ENCODE results near the gene BMPER. TPM values are rescaled to one million over a fixed set of nuclear protein-coding genes. Genes with fewer than 3 reads are reported as not detected.
A peak's percentile ranks its signal among the peaks of the same experiment; 100 is the strongest.

BMPER gene
- polyA plus RNA-seq, 4 donors: 20.0 to 28.1 (median 21.8) TPM

GRCh38 chr7:33961948-33962347, 56.6 kb downstream of the BMPER start:
- DNase-seq (ENCODE audit: low read depth in 4 of 4, low spot score in 2 of 4): no peak

DNA sequence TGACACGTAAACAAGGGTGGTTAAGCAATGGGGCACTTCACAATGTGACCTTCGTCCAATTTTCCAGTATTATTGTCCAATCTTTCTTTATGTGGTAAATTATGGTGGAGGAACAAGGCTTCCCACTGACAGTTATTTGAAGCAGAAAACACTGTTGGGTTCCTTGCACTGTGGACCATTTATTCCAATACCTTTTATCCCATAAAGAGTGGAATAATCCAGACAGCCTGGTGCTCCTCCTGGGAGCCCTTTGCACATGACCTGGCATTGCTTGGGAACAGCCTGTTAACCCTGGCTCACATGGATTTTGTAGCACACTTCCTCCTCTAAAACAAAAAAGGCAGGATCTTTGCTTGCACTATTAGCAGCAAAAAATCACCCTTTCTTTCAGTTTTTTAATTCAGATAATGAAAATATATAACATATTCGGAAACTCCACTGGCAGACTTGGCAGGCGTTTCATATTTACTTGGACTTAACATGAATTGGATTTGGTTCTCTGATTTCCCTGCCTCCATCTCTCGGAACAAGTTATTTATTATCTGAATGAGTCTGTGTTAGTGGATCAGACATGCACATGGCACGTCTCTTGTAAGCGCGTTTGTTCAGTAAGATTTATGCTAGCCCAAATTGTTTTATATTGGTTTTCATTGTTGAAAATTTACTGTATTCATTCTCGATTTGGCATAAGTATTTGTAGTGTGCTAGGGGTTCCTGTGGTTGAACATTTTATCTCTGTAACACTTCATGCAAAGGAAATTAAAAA, 59.3 kb downstream of the BMPER start:
- DNase-seq (ENCODE audit: low read depth in 4 of 4, low spot score in 2 of 4): peak in 3 of 4 donors; percentile 10 to 23 (median 19)

- DNase-seq (ENCODE audit: low read depth in 4 of 4, low spot score in 2 of 4): peak in 2 of 4 donors; percentile 4 to 21
Measured at GRCh38 chr7:33965183-33965744, 59.9 kb downstream of the BMPER start.

DNA sequence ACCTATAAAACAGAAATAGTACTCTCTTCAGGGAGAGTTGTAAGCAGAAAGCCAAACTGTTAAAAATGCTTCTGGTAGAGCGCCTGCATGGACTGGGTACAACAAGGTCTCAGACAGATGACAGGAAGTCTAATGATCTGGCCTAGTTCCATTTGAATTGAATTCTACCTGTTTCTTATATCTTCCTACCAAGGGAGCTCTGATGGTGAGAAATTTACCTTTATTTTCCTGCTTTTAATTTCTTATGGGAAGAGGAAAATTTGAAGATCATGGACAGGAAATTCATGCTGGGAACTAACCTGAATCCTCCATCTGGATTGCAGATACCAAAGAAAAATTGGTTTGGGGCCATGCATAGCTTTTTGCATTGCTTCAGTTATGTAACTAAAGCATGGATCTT, 63.3 kb downstream of the BMPER start:
- DNase-seq (ENCODE audit: low read depth in 4 of 4, low spot score in 2 of 4): no peak

GRCh38 chr7:33970536-33970935, 65.2 kb downstream of the BMPER start:
- no peak for DNase-seq (ENCODE audit: low read depth in 4 of 4, low spot score in 2 of 4)

- DNase-seq (ENCODE audit: low read depth in 4 of 4, low spot score in 2 of 4): no peak
Measured at GRCh38 chr7:33971106-33971505, 65.8 kb downstream of the BMPER start.

DNA sequence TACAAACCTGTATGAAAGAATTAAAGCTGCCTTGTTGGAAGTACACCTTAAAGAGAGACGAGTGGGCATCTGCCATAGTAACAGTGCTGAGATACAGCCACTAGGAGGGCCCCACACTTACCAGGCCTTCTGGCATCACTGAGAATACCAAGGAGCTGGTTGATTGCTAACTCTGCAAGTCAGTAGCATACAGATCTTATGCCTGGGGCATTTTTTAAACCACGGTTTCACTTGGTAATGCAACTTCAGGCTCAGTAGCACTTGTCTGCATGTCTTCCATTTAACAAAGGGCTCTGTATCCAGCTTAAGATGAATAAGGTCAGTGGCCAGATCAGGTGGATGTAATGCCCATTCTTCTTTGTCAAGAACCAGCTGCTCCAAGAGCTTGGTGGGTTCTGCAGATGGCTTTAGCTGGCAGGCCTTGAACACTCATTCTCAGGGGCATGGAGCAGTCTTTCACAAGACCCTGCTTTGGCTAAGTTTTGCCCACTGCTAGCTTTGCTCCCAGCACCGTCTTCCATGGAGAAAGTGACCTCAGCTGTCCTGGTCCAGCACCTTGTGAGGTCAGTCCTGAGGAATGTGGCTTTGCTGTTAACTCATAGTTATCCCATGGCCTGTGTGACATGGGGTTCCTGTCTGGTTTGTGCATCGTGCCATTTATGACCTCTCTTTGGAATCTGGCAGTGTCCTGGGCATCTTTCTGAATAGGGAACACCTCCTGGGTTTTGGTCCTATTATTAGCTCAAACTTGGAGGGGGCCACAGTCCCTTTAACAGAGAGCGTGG, 68.1 kb downstream of the BMPER start:
- DNase-seq (ENCODE audit: low read depth in 4 of 4, low spot score in 2 of 4): no peak

- DNase-seq (ENCODE audit: low read depth in 4 of 4, low spot score in 2 of 4): no peak
Measured at GRCh38 chr7:33979300-33979806, 74.0 kb downstream of the BMPER start.

- DNase-seq (ENCODE audit: low read depth in 4 of 4, low spot score in 2 of 4): no peak
Measured at GRCh38 chr7:33979807-33980355, 74.5 kb downstream of the BMPER start.

DNA sequence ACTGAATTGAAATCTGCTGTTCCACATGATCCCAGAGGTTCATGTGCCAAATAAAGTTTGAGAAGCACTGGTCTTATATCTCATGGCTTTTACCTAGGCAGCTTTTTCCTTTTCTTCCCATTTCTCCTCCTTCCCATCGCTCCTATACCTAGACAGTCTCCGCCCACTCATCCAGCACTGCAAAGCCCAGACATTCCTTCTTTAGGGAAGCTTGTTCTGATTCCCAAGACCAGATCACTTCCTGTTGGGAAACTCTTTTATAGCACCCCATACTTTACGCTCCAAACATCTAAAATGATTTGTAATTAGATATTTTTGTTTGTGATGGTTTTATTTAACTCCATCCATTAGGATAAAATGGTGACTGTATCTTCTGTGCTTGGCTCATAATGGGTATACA, 75.9 kb downstream of the BMPER start:
- no peak for DNase-seq (ENCODE audit: low read depth in 4 of 4, low spot score in 2 of 4)

- DNase-seq (ENCODE audit: low read depth in 4 of 4, low spot score in 2 of 4): no peak
Measured at GRCh38 chr7:33981671-33982424, 76.5 kb downstream of the BMPER start.

GRCh38 chr7:33982425-33982786, 77.1 kb downstream of the BMPER start:
- DNase-seq (ENCODE audit: low read depth in 4 of 4, low spot score in 2 of 4): no peak

- DNase-seq (ENCODE audit: low read depth in 4 of 4, low spot score in 2 of 4): no peak
Measured at GRCh38 chr7:33986451-33986850, 81.1 kb downstream of the BMPER start.

DNA sequence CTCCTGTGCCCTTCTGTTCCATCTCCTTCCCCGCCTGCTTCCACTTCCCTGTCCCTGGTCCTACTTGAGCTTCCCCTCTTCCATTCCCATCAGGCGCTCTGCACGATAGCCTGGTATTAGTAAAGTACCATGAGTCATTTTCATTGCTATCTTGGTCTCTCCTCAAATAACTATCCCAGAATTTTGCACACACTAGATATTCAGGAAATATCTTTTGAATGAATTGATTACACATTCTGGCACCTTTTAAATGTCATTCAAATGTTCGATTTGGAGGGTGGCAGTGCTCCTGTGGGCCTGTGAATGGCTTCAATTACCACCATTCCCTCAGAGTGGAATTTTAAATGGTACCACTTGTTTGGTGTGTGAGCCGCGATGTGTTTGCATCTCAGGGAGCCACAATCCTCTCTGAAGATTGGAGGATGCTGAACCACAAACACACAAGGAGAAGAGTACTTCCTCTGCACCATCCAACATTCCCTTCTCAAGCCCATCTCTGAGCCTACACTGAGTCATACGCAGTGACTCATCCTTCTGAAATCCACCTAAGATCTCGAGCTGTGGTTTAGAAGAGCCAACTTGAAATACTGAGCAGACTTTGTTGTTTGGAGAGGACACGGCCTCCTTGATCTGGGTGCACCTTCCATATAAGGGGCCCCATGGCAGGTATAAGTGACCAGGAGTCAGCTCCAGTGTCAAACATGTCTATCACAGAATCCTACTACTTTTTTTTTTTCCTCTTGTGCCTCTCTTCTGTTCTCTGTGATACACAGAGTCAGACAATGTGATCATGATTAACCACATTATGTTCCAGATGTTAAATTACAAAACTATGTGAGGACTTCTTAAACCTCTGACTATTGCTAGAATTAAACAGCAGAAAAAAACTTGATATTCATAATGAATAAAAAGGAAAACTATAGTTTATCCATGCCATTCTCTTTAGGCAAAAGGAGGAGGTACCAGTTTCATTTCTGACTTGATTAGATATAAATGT, 81.9 kb downstream of the BMPER start:
- DNase-seq (ENCODE audit: low read depth in 4 of 4, low spot score in 2 of 4): no peak

GRCh38 chr7:33996899-33997298, 91.6 kb downstream of the BMPER start:
- no peak for DNase-seq (ENCODE audit: low read depth in 4 of 4, low spot score in 2 of 4)

DNA sequence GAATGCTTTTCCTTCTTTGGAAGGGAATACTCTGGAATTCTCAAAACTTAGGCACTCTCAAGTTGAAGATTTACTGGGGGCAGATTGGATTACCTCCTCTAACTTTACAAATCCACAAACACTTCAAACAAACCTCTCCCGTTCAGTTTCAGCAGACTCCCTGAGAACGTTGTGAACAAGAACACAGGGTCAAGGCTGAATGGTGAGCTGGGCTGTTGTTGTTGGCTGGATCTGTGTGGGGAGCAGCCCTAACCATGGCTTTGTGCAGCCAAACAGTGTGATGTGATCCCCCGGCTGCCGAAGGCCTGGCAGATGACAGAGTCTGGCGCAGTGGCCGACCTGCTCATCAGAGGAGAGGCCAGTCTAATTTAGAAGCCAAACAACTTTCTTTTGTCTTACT, 93.1 kb downstream of the BMPER start:
- peak in 3 of 4 donors; percentile 16 to 36 (median 23) for DNase-seq (ENCODE audit: low read depth in 4 of 4, low spot score in 2 of 4)

DNA sequence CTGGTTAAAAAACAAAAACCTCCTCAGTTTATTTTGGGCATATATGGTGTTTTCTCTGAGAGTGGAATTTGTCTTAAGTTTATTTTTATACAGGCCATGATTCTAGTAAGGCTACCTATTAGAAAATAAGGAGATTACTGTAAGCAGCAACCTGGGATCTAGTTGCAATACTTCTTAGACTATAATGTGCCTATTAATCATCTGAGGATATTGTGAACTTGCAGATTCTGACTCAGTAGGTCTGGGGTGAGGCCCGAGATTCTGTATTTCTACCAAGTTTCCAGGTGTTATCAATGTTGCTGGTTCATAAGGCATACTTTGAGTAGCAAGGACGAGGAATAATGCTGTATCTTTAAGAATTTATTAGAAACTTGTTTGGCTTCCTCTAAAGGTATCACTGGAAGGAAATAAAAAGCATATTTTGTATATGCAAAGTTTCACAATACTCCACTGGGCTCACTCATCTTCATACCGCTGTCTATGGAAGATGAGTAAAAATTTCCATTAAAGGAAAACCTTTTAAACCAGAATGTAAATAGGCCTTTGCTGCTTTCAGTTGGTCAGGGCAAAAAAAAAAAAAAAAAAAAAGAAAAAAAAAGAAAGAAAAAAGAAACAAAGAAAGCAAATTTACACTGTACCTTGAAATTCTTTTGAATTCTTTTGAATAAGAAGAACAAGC, 105.8 kb downstream of the BMPER start:
- no peak for DNase-seq (ENCODE audit: low read depth in 4 of 4, low spot score in 2 of 4)

DNA sequence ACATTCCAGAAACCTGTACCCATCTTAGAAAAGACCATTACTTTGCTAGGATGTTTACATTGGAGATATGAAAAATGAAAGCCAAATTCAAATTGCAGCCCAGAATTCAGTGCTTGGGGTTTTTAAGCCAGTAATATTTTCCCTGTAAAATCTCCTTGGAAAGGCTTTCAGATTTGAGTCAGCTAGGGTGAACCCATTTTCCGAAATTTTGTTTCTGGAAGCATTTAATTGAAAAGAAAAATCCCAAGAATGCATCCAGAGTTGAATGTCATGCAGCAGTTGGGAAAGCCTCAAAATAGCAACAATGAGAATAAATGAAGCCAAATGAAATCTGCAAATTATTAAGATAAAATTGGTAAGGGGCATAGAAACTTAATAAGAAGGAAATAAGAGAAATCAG, 106.4 kb downstream of the BMPER start:
- no peak for DNase-seq (ENCODE audit: low read depth in 4 of 4, low spot score in 2 of 4)

- no peak for DNase-seq (ENCODE audit: low read depth in 4 of 4, low spot score in 2 of 4)
Measured at GRCh38 chr7:34013421-34013820, 108.1 kb downstream of the BMPER start.
